Activated CD8-positive, alpha-beta memory T cell treated with anti-CD3 and anti-CD28 coated beads for 1 hour (primary cell): ENCODE results near the gene GALNT18.

Experiments used
- DNase-seq, 2 donors: peaks; one replicate each; pipeline ENCODE4 v3.0.0-alpha.2; 2020; ENCODE audit warnings: low read depth in 1 of 2; ENCODE audit errors: extremely low read depth in 1 of 2

Gene GALNT18

DNA sequence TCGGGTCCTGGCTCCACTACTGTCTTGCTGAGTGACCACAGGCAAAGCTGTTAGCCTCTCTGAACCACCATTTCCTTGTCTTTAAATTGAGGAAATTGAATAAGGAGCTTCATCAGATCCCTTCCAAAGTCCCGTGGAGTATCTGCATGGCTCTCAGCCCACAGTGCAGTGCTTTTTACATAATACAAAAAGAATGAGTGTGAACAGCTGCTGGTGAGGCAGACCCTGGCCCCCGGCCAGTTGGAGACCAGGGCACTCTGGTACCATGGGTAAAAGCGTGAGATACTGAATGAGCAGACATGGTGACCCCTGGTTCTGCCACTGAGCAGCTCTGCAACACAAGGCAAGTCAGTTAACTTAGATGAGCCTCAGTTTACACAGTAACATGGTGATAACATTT, 86.8 kb downstream of the GALNT18 start:
- no peak for DNase-seq

- DNase-seq = no peak
Measured at GRCh38 chr11:11533751-11534150, 88.1 kb downstream of the GALNT18 start.

- no peak for DNase-seq
Measured at GRCh38 chr11:11533057-11533456, 88.7 kb downstream of the GALNT18 start.

DNA sequence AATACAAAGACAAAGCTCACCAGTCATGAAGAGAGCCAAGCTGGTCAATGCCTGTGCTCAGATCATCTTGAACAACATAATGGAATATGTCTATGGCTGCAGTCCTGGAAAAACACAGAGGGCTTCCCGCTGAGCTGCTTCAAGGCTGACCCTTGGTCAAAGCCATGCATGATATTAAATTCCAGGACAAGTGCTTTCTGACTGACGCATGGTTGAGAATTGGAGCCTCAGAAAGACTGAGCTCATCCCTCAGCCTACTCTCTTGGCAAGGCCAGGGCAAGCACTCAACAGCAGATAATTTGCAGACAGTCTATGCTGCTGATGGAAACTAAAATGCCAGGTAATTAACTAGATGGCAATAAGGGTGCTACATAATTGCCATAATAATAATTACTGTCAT, 89.2 kb downstream of the GALNT18 start:
- no peak for DNase-seq

- no peak for DNase-seq
Measured at GRCh38 chr11:11531131-11531908, 90.5 kb downstream of the GALNT18 start.

DNA sequence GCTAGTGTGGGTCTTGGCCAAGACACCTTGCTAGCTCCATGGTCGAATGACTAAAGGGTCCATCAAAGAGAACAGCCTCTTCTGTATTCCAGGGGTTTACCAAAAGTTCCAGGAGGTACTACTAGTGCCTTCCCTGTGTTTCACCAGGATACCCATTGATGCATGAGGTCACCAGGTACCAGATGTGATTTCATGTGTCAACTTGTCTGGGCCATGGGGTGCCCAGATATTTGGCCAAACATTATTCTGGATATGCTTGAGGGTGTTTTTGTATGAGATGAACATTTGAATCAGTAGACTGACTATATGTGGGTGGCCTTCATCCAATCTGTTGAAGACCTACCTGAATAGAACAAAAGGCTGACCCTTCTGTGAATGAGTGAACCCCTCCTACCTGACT, 92.8 kb downstream of the GALNT18 start:
- DNase-seq = no peak

- DNase-seq = no peak
Measured at GRCh38 chr11:11525283-11525682, 96.5 kb downstream of the GALNT18 start.

DNA sequence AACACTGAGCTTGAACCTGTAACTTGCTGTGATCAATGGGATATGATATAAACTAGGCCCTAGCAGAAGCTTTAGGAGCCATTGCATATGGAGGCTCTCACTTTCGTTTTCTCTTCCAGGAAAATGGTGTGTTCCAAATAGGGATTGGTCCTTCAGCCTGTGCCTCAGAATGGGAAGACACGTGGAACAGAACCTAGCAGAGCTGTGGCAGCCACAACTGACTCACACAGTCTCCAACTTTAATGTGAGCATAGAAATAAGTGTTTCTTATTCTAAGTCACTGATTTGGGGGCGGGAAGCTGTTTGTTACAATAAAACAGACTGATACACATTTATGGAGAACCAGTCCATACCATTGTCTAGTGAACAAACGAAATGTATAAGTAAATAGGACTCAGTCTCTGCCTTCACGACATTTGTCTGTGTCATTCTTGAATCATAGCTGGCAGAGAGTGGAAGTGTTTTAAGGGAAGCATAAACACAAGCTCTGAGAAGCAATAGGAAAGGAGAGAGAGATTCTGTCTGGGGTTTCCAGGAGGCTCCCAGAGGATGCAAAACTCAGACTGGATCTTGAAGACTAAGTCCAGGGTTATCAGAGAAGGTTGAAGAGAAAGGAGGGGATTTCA, 97.3 kb downstream of the GALNT18 start:
- DNase-seq = no peak

DNA sequence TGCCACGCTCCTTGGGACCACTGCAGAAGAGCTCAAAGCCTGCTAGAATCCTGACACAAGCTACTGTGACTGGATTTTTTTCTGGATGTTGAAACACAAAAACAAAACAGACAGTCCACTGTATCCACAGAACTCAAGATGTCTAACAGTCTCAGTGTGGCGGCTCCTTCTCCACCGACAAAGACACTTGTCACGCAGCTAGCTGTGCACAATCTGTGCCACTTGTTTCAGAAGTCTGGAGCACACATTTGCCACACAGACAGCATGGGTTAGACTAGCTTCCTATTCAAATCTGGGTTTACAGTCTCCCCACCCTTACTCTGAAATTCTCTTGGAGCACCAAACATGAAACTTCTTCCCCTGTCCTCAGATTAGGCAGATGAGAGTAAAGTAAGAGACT, 99.2 kb downstream of the GALNT18 start:
- DNase-seq = no peak

DNA sequence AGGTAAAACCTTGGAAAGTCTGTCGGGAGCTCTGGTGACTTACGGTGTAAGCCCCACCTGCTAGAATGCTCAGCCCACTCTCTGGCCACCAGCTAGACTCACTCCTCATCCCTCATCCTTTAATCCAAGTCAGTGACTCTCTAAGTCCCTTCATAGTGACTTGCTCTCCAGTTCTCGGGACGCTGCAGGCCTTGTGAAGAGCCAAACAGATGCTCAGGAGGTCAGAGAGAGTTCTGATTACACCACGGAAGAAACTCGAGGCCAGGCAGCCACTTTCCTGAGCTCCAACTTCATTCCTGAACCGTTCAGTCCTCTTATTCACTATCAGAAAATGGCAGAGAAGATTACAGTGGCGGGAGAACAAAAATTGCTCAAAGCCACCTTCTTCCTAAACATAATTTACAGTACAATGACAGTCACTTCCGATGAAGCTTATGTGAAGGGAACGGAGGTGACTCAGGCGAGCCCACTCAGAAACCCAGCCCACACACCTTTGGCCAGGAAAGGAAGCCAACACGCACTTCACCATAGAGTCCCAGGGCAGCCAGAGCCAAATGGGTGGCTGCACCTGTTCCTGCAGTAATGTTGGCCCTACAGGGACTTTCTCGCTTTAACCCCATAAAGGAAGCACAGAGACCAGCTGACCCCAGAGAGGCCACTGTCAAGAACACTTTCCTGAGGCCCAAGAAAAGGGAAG, 100.4 kb downstream of the GALNT18 start:
- no peak for DNase-seq

- no peak for DNase-seq
Measured at GRCh38 chr11:11520231-11521015, 101.4 kb downstream of the GALNT18 start.

DNA sequence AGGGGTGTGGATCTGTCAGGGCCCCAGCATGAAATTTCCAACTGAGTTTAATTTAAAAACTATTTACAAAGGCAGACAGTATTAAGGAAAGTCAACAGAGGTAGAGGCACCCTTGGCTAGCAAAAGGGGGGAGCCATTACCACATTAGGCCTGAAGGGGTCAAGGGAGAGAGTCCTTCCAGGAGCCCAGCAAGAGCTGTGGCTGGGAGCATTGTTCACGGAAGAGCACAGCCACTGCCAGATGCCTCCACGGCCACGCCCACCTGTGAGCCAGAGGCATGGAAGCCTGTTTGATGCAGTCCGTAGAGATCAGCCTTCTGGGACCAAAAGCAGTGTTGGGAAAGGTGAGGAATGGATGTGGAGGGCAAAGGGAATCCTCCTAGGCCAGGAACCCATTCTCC, 102.6 kb downstream of the GALNT18 start:
- no peak for DNase-seq

GRCh38 chr11:11514246-11514645, 107.6 kb downstream of the GALNT18 start:
- DNase-seq = no peak

DNA sequence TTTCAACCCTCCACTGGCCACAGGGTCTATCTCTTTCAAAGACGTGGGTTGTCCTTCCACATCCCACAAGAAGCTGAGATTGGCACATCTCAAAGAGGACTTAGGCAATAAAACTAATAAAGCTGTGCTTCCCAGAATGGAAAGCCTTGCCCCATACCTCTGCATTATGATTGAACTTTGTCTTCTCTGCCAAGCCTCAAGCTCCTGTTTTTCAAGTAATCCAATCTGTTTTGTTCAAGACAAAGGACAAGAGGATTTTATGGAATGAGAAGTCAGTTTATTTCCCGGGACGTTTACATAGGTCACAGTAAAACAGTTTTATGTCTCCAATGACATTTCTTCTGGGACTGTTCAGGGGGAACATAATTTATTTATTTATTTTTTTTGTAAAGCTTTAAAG, 108.4 kb downstream of the GALNT18 start:
- DNase-seq = no peak

DNA sequence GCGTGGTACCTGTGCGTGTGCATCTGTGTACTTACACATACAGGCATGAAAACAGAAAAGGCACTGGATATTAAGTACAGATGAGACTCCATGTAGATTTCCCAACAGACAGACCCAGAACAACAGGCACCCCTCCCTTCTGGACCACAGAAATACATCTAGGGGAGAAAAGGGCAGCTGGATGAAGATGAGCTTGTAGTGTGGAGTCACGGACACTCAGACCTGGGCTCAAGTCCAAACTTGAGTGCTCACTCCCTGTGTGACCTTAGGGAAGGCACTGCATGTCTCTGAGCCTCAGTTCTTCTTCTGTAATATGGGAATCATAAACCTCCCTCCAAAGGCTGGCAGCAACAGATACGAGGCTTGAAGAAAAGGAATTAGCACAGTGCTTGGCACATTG, 108.9 kb downstream of the GALNT18 start:
- no peak for DNase-seq

DNA sequence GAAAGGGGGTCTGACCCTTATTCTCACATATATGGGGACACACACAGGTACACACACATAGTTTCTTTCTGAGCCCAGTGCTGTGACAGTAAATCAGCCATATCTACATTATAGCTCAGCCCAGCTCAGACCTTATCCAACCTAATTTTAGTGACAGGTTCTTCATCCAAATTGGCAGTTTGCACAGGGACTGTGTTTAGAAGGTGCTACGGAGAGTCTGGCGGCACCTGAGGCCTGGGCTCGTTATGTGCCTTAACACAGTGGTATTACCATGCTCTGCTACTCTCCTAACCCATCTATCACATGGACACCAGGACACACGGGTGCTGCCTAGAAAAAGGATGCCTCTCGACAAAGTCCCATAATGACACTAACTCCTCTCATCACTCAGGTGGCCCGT, 109.3 kb downstream of the GALNT18 start:
- DNase-seq = no peak

DNA sequence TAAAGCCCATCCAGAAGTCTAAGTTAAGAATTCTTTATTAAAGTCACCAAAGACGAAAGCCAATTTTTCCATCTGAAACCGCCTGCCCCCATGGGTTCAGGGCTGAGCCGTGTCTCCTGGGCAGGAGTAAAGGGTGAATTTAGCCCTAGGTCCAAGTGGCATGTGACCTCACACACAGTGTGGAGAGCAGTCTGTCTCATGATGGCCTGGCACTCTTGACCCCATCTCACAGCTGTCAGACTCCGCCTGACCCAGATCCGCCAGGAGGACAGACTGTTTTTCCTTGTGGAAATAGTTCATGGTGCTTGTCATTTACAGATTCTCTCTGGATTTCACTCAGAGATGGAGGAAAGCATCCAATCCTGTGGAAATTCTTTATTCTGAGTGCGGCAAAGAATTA, 109.7 kb downstream of the GALNT18 start:
- no peak for DNase-seq

GRCh38 chr11:11510939-11511338, 110.9 kb downstream of the GALNT18 start:
- DNase-seq = no peak

- DNase-seq = no peak
Measured at GRCh38 chr11:11505692-11506091, 116.1 kb downstream of the GALNT18 start.

- DNase-seq = no peak
Measured at GRCh38 chr11:11505190-11505589, 116.6 kb downstream of the GALNT18 start.

GRCh38 chr11:11504071-11504470, 117.7 kb downstream of the GALNT18 start:
- no peak for DNase-seq
